Measurements from ENCODE around the gene ZNF75A.

- TF ChIP-seq ZNF274 (IDR thresholded peaks at IDR 0.05; ENCODE audit: low read depth, low read length) (no peak), YY1 (IDR thresholded peaks at IDR 0.05; ENCODE audit: insufficient read depth, insufficient read length) (no peak)
These were observed 38.3 kb upstream of the ZNF75A start for GRCh38 chr16:3266873-3267537.

All from NT2/D1 (cell line).